Muscle of leg (tissue), 11 donors: Measurements from ENCODE around the gene FRMD4A. TPM values are rescaled to one million over a fixed set of nuclear protein-coding genes. Genes with fewer than 3 reads are reported as not detected.

Experiments used
- DNase-seq: peaks from one replicate; pipeline ENCODE4 v3.0.0; 2013
- H3K27ac ChIP-seq: one replicate; pipeline ENCODE4 v1.5.1; 2013; ENCODE audit warnings: mild to moderate bottlenecking, low read length, control low read depth
- H3K27me3 ChIP-seq: one replicate; pipeline ENCODE4 v1.6.1; 2013; ENCODE audit warnings: low read length; ENCODE audit not compliant: control insufficient read depth, insufficient read depth
- H3K36me3 ChIP-seq: one replicate; pipeline ENCODE4 v1.6.1; 2013; ENCODE audit warnings: low read length; ENCODE audit not compliant: control insufficient read depth, insufficient read depth
- H3K4me1 ChIP-seq: one replicate; pipeline ENCODE4 v1.6.1; 2013; ENCODE audit warnings: low read length; ENCODE audit not compliant: control insufficient read depth, insufficient read depth
- H3K4me3 ChIP-seq: one replicate; pipeline ENCODE4 v1.5.1; 2013; ENCODE audit warnings: low read length, control low read depth
- H3K9me3 ChIP-seq: replicated peaks from 2 replicates; pipeline ENCODE4 v1.6.1; 2013; ENCODE audit warnings: low read depth, low read length; ENCODE audit not compliant: control insufficient read depth
- WGBS: methylation state at CpG from one replicate; pipeline ENCODE4 v1.1.5; 2013; ENCODE audit warnings: missing lambda C conversion rate; ENCODE audit not compliant: insufficient coverage; 5-methylcytosine and 5-hydroxymethylcytosine counted together
- polyA plus RNA-seq, 8 donors: library from polyadenylated mRNA; unstranded; fragments of 120-200 nt; gene quantifications; one replicate each; pipeline versions ENCODE4 v1.2.1 to v1.2.3, GENCODE V29; 2013; ENCODE audit warnings: inconsistent platforms in 1 of 8, low replicate concordance in 1 of 8; ENCODE audit not compliant: insufficient read length in 8 of 8, insufficient read depth in 1 of 8
- total RNA-seq: library from RNA; stranded (reverse); fragments of 120-200 nt; gene quantifications from one replicate; pipeline ENCODE4 v1.2.4, GENCODE V29; 2013

The FRMD4A gene
- total and polyA plus RNA-seq, 9 donors = 29.1 to 53.1 (median 42.0) TPM

- peaks cover 34% of the 10 kb centered on the region for H3K36me3 ChIP-seq
- peak overlapping the region; percentile 9 for H3K4me3 ChIP-seq
- no peaks in the 10 kb centered on the region for H3K27me3 ChIP-seq
- H3K4me1 ChIP-seq = peaks cover 42% of the 10 kb centered on the region
- H3K9me3 ChIP-seq = no peaks in the 10 kb centered on the region
- H3K27ac ChIP-seq = peak overlapping the region; percentile 96
- DNase-seq = peak; percentile 96
- WGBS = 9% methylated on average over 9 of the region's 17 CpGs
These were observed 646.4 kb downstream of the FRMD4A start for GRCh38 chr10:13684252-13684791.

- Histone ChIP-seq H3K4me1 (peaks cover 43% of the 10 kb centered on the region), H3K27ac (no peak overlapping the region), H3K9me3 (no peaks in the 10 kb centered on the region), H3K4me3 (no peak overlapping the region), H3K36me3 (peaks cover 34% of the 10 kb centered on the region), H3K27me3 (no peaks in the 10 kb centered on the region)
- DNase-seq = no peak
- WGBS = 86% methylated on average over 10 of the region's 13 CpGs
These were observed 647.7 kb downstream of the FRMD4A start for GRCh38 chr10:13683017-13683416.

- no peak for DNase-seq
- Histone ChIP-seq H3K36me3 (peaks cover 31% of the 10 kb centered on the region), H3K9me3 (no peaks in the 10 kb centered on the region), H3K4me1 (peaks cover 39% of the 10 kb centered on the region), H3K27me3 (no peaks in the 10 kb centered on the region), H3K4me3 (no peak overlapping the region), H3K27ac (no peak overlapping the region)
- no CpG with 5 or more reads among the region's 7 CpGs for WGBS
These were observed 648.8 kb downstream of the FRMD4A start for GRCh38 chr10:13681960-13682359.

- no peak overlapping the region for H3K27ac ChIP-seq
- WGBS = no CpG with 5 or more reads among the region's 4 CpGs
These were observed 649.2 kb downstream of the FRMD4A start for GRCh38 chr10:13681528-13681927.

GRCh38 chr10:13681095-13681494, 649.6 kb downstream of the FRMD4A start:
- H3K4me3 ChIP-seq = no peak overlapping the region
- H3K36me3 ChIP-seq = peaks cover 25% of the 10 kb centered on the region
- no peak for DNase-seq
- no peak overlapping the region for H3K27ac ChIP-seq
- H3K27me3 ChIP-seq = no peaks in the 10 kb centered on the region
- no peaks in the 10 kb centered on the region for H3K9me3 ChIP-seq
- 81% methylated on average over 2 of the region's 4 CpGs for WGBS
- H3K4me1 ChIP-seq = peaks cover 31% of the 10 kb centered on the region

More at GRCh38 chr10:13681528-13681927, 649.2 kb downstream of the FRMD4A start:
- H3K36me3 ChIP-seq = peaks cover 28% of the 10 kb centered on the region
- no peak overlapping the region for H3K4me3 ChIP-seq
- H3K9me3 ChIP-seq = no peaks in the 10 kb centered on the region
- H3K27me3 ChIP-seq = no peaks in the 10 kb centered on the region
- peaks cover 35% of the 10 kb centered on the region for H3K4me1 ChIP-seq
- DNase-seq = no peak

GRCh38 chr10:13678101-13678843, 652.5 kb downstream of the FRMD4A start:
- Histone ChIP-seq H3K9me3 (no peaks in the 10 kb centered on the region), H3K4me3 (no peak overlapping the region), H3K36me3 (peaks cover 28% of the 10 kb centered on the region), H3K4me1 (peaks cover 17% of the 10 kb centered on the region), H3K27me3 (no peaks in the 10 kb centered on the region), H3K27ac (no peak overlapping the region)
- WGBS = 86% methylated on average over 9 of the region's 13 CpGs
- no peak for DNase-seq

- WGBS = 29% methylated on average over 9 of the region's 20 CpGs
- Histone ChIP-seq H3K36me3 (peaks cover 26% of the 10 kb centered on the region), H3K27me3 (no peaks in the 10 kb centered on the region), H3K4me1 (peaks cover 32% of the 10 kb centered on the region), H3K4me3 (no peak overlapping the region), H3K27ac (peak overlapping the region; percentile 53), H3K9me3 (no peaks in the 10 kb centered on the region)
- peak; percentile 82 for DNase-seq
These were observed 655.8 kb downstream of the FRMD4A start for GRCh38 chr10:13674645-13675588.

GRCh38 chr10:13673156-13673555, 657.6 kb downstream of the FRMD4A start:
- H3K4me3 ChIP-seq = no peak overlapping the region
- no peaks in the 10 kb centered on the region for H3K9me3 ChIP-seq
- peak; percentile 53 for DNase-seq
- H3K36me3 ChIP-seq = peaks cover 35% of the 10 kb centered on the region
- WGBS = 0% methylated on average over 1 of the region's 8 CpGs
- no peaks in the 10 kb centered on the region for H3K27me3 ChIP-seq
- no peak overlapping the region for H3K27ac ChIP-seq
- peaks cover 34% of the 10 kb centered on the region for H3K4me1 ChIP-seq

GRCh38 chr10:13672548-13672947, 658.2 kb downstream of the FRMD4A start:
- H3K27me3 ChIP-seq = no peaks in the 10 kb centered on the region
- peaks cover 38% of the 10 kb centered on the region for H3K36me3 ChIP-seq
- no CpG with 5 or more reads among the region's 7 CpGs for WGBS
- H3K9me3 ChIP-seq = no peaks in the 10 kb centered on the region
- no peak for DNase-seq
- no peak overlapping the region for H3K27ac ChIP-seq
- no peak overlapping the region for H3K4me3 ChIP-seq
- peaks cover 32% of the 10 kb centered on the region for H3K4me1 ChIP-seq

- Histone ChIP-seq H3K4me3 (no peak overlapping the region), H3K27ac (no peak overlapping the region), H3K27me3 (no peaks in the 10 kb centered on the region), H3K9me3 (no peaks in the 10 kb centered on the region), H3K4me1 (peaks cover 32% of the 10 kb centered on the region), H3K36me3 (peaks cover 44% of the 10 kb centered on the region)
- 86% methylated on average over 4 of the region's 10 CpGs for WGBS
- DNase-seq = no peak
These were observed 658.8 kb downstream of the FRMD4A start for GRCh38 chr10:13671904-13672303.
